HTERT RPE-1 (cell line): ENCODE measurements around the gene GUK1.
"Not testable (repeated sequence)": the region's sequence is repeated elsewhere in the genome, so short reads cannot be mapped to it uniquely, and the experiment has no call there.

Source experiments
- in situ Hi-C: fragments of 300-500 bp; cut with MboI; formaldehyde crosslinking; loops from 4 replicates; pipeline ENCODE4 v1.14.3; 2020; ENCODE audit warnings: low sequenced_read_pairs

Gene GUK1

DNA sequence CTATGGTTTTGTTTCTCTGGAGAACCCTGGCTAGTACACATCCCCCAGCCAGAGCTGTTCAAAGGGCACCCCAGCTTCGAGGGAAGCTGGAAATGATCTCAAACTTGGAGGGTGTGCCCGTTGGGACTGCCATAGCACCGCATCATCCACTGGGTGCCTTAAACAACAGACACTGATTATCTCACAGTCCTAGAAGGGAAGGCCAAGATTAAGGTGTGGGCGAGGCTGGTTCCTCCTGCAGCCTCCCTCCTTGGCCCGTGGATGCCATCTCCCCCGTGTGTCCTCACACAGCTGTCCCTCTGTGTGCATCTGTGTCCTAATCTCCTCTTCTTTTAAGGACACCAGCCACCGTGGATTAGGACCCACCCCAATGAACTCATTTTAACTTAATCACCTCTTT is 21.3 kb downstream of the GUK1 start:
- in situ Hi-C loops = no loop called here

DNA sequence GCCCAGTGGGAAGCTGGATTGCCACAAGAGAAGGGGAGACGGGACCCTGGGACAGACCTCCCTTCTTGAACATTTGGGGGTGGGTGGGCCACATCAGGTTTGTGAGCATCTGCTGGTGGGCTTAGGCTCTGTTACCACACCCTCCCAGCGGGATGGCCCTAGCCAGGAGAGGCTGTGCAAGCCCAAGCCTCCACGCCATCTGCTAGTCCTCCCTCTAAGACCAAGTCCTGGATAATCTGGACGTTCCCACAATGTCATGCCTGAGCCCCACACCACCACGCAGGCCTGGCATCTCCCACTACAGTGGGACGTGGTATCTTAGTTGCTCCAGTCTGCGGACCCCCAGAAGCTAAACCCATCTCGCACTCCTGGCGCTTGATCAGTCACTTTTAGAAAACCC is 21.8 kb downstream of the GUK1 start:
- in situ Hi-C loops = no loop called here

DNA sequence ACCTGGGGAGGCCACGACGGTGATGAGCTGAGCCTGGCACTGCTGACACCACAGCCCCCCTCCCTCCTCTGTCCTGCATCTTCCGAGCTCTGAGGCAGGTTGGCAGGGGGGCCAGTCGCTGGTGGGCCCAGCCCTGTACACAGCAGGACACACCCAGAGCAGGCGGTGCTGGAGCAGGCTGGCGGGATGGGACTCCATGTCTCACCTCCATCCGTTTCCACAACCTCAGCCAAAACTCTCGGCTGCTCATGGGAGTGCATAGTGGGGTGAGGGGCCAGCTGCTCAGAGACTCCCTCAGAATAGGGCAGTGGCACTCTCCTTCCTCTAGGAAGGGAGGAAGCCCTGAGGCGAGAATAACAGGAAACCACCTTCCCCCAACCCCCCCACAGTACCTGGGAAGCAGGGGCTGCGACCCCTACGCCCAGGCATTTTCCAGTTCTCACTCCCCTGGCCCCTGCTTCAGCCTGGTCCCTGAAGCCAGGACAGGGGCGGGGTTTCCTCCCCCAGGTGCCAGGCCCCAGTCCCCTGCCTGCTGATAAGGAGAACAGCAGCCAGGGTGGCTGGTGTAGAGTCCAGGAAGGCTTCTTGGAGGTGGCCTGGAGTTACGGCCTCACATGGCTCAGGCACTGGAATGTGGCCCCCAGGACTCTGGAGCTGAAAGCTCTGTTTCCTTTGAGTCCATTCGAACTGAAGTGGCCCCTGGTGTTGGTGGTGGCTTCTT is 22.4 kb downstream of the GUK1 start:
- in situ Hi-C loops = no loop called here

DNA sequence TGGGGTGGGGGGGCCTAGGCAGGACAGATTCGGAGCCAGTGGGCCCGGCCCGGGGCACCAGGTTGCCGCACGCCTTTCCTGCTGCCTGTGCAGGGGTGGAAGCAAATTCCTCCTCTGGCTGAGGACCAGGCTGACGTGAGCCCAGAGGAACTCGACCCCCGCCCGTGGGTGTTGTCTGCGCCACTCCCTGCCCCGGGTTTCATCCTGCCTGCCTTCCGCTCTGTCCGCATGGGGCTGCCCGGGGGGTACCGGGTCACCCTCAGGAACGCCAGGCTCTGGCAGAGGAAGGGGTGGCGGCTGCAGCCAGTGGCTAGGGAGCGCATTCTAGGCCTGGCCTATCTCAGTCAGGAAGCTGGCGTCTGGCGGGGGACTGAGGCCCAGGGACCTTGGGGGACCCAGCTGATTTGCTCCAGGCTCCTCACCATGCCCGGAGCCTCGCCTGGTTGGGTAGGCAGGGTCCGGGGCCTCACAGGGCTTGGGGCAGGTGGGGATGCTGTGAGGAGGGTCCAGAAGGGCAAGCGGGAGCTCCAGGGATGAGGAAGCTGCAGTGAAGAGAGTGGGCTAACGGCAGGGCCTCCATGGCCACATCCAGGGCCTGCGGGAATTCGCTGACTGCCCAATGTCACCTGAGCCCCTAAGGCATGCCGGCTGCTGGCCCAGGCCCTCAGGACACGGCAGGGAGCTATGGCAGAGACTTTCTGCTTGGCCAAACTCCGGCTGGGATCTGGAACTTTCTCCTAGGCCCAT is 23.1 kb downstream of the GUK1 start:
- in situ Hi-C loops = no loop called here

DNA sequence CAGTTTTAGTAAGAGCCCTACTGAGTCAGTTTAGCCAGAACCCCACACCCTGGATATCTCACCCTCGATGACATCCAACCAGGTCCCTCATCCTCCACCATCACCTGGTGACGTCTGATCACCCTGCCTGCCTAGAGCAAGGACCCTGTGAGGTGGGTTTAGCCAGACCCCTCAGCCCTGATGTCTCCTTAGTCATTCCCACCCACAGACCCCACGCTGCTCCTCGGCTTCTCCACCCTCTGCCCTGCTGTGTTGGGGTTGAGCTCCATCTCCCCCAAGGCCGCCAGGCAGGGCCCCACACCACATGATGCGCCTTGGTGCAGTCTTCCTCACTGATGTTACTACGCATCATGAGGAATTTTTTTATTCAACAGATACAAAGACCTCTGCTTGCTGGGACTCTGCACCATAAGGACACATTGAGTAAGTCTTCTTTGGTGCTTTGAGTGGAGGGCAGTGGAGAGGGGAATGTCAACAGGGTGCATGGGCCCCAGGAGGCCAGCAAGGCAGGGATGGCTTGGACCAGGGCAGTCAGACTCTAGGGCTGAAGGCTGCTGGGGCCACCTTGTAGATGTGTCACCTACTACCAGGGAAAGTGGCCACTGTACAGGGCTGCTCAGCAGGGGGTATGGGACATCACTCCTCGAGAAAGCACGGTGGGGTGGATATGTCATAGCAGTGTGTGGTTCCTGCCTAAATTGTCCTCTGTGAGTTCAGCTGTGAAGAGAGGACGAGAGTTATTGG is 23.9 kb downstream of the GUK1 start:
- in situ Hi-C loops = no loop called here

GRCh38 chr1:228164561-228165371 is 24.7 kb downstream of the GUK1 start:
- in situ Hi-C loops = no loop called here

GRCh38 chr1:228165372-228166169 is 25.5 kb downstream of the GUK1 start, which contains the start of gene IBA57:
Gene IBA57, plus strand, starts transcription at chr1:228165804. Its CDS starts 13 bp downstream, at chr1:228165817.
- in situ Hi-C loops = no loop called here

DNA sequence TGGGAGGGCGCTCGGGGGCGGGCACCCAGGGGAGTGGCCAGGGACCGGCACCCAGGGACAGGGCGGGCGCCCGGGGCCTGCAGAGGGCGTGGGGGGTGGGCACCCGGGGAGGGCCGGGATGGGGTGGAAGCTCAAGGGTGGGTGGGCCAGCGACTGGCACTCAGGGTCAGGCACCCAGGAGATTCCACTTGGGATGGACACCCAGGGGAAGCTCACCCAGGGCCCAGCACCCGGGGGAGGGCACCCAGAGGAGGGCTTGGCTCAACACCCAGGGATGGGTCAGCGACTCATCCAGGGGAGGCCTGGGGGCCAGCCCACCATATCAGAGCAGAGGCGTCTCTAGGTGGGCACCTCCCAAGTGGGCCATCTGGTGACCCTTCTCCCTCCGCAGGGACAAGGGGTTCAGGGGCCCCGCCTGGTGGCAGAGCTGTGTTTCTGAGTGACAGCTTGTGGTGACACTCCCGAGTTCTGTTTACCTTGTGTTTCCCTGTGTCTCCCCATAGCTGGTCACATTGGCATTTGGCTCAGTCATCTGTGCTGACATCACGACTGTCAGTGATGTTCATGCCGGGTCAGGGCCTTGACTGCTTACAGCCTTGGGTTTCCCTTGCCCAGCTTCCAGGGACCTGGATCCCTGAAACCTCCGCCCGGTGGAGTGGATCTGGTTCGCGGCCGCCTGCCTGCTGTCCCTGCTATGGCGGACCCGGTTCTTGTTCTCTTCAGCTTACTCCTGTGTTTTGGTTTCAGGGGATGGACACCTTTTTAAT is 26.3 kb downstream of the GUK1 start:
- in situ Hi-C loops = no loop called here

DNA sequence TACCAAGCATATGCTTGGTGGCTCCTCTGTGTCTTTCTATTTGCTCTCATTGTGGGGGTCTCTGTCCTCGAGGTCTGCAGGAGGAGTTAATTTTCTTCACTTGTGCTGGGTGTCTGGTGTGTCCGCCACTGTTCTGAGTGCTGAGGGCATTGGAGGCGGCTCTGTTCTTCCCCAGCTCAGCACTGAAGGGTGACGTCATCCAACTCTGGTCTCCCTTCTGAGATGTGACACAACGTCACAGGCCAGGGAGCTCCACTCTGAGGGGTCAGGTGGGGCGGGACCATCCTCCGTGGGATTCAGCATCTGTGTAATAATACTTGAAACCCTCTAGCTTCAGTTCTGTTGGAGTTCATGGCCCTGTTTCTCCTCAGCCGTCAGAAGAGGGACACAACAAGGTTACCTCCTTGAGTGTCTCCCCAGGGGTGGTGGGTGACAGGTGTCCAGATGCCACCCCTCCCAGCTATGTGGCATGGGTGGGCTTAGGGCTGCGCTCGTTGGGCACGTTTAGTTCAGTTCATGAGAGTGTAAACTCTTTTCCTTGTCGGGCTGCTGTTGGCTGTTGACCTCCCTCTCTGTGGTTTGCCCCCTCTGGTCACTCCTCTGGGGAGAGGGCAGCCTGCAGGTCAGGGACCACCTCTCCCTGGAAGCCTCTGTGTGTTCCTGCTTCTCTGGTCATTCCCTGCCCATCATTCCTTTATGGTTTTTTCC is 28.6 kb downstream of the GUK1 start:
- in situ Hi-C loops = no loop called here

GRCh38 chr1:228169345-228169744 is 29.3 kb downstream of the GUK1 start:
- in situ Hi-C loops = no loop called here

DNA sequence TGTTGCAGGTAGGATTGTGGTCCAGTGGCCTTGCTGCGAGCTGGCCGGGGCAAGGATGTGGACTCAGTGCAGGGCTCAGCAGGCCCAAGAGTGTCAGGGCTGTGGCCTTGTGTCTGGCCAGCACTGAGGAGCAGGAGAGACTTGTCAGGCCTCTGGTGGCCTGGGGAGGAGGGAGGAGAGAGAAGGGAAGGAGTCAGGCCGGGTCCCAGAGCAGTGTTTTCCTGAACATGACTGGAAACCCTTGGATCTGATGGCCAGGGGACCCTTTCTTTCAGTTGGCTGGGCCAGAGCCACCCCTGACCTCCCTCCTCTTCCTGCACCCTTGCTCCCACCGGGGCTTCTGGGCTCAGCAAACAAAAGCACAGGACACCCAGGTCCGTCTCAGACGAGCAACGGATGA is 30.6 kb downstream of the GUK1 start:
- in situ Hi-C loops = no loop called here

GRCh38 chr1:228171221-228171891 is 31.3 kb downstream of the GUK1 start:
- in situ Hi-C loops = no loop called here

DNA sequence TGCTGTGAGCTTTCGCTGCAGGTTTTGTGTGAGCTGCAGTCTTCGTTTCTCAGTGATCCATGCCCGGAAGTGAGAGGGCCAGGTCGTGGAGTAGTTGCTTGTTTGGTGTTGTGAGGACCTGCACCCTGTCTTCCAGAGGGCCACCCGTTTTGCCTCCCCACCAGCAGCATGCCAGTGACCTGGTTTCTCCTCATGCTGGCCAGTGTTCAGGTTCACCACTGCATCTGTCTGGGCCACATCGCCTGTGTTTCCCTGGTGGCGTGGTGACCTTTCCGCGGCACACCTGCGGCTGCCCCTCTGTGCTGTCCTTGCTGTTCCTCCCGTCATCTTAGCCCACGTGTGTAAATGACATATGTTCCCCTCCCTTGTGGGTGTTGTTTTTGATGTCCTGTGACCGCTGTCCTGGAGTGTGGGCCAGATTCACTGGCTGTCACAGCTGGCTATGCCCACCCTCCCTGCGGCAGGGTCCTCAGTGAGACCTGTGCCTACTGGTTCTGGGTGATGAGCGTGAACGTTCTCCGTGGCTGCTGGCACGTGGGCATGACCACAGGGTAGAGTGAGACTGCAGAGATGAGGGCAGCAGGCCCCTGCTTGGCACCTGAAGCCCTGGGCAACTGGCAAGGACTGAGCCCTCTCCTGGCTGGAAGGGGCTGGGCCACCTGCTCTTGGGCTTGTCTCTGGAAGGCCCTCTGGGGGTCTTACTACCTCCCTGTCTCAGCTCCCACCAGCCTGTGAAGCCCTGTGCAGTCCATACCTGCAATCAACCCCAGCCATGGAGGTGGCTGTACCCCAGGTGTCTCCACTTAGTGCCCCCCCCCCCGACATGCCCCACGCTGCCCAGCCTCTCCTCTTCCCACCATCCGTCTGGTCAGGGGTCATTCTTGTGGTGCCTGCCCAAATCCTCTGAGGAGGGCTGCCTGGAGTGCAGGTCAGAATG is 32.8 kb downstream of the GUK1 start:
- in situ Hi-C loops = no loop called here

- in situ Hi-C loops = not testable (repeated sequence)
Measured at GRCh38 chr1:228173528-228174481, 33.7 kb downstream of the GUK1 start.

DNA sequence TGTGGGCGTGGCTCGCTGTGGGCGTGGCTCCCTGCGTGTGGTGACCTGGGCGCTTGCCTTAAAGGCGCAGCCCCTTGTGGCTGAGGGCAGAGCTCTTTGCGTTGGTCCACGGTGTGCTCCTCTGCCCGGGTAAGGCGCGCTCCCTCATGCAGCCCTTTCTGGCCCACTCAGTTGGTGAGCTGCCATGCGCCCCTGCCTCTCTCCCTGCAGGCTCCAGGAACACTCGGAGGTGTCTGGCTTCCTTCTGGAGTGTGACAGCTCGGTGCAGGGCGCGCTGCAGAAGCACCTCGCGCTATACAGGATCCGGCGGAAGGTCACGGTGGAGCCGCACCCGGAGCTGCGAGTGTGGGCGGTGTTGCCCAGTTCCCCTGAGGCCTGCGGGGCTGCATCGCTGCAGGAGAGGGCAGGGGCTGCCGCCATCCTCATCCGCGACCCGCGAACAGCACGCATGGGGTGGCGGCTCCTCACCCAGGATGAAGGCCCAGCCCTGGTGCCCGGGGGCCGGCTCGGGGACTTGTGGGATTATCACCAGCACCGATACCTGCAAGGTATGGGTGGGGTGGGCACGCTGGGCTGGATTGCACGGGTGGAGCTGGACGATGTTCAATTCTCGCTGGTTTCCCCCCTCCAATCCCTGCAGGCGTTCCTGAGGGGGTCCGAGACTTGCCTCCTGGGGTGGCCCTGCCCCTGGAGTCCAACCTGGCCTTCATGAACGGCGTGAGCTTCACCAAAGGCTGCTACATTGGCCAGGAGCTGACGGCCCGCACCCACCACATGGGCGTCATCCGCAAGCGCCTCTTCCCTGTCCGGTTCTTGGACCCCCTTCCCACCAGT is 34.6 kb downstream of the GUK1 start:
- in situ Hi-C loops = no loop called here
